ENCODE measurements around the gene RPL29. TPM values are rescaled to one million over a fixed set of nuclear protein-coding genes. Genes with fewer than 3 reads are reported as not detected.
"Not testable (repeated sequence)": the region's sequence is repeated elsewhere in the genome, so short reads cannot be mapped to it uniquely, and the experiment has no call there.

The RPL29 gene
- total RNA-seq, 1 donor from 2014 or later: 1,714 TPM

- H3K27ac Mint-ChIP-seq; H3K9me3 Mint-ChIP-seq; H3K4me3 Mint-ChIP-seq; DNase-seq; intact Hi-C loops (cut with micrococcal nuclease); H3K27me3 Mint-ChIP-seq: not testable (repeated sequence)
- Mint-ChIP-seq H3K4me1 (peaks cover 15% of the 10 kb centered on the region), H3K36me3 (ENCODE audit: low read depth) (peaks cover 43% of the 10 kb centered on the region)
These were observed 5.2 kb downstream of the RPL29 start for GRCh38 chr3:51990501-51990971.

- no peaks in the 10 kb centered on the region for H3K27me3 Mint-ChIP-seq
- DNase-seq: no peak
- H3K36me3 Mint-ChIP-seq (ENCODE audit: low read depth): peaks cover 23% of the 10 kb centered on the region
- H3K4me3 Mint-ChIP-seq: no peak overlapping the region
- no peaks in the 10 kb centered on the region for H3K9me3 Mint-ChIP-seq
- peaks cover 7% of the 10 kb centered on the region for H3K4me1 Mint-ChIP-seq
- intact Hi-C loops (cut with micrococcal nuclease): loop anchor here (10.0 kb wide), 1 partner anchor 286 kb away; the partner anchor contains the start of gene WDR82
- H3K27ac Mint-ChIP-seq: peak overlapping the region; percentile 52
These were observed 7.2 kb downstream of the RPL29 start for GRCh38 chr3:51988286-51989146.

- Mint-ChIP-seq H3K4me3 (no peak overlapping the region), H3K27me3 (no peaks in the 10 kb centered on the region), H3K27ac (no peak overlapping the region), H3K9me3 (no peaks in the 10 kb centered on the region), H3K4me1 (peaks cover 13% of the 10 kb centered on the region), H3K36me3 (ENCODE audit: low read depth) (peaks cover 20% of the 10 kb centered on the region)
- no peak for DNase-seq
- intact Hi-C loops (cut with micrococcal nuclease): loop anchor here (10.0 kb wide), 1 partner anchor 287 kb away; the partner anchor contains the start of gene WDR82
These were observed 8.1 kb downstream of the RPL29 start for GRCh38 chr3:51987568-51987967.

- intact Hi-C loops (cut with micrococcal nuclease): loop anchor here (10.0 kb wide), 1 partner anchor 289 kb away; the partner anchor contains the start of gene WDR82
- H3K27ac Mint-ChIP-seq: no peak overlapping the region
- peaks cover 7% of the 10 kb centered on the region for H3K36me3 Mint-ChIP-seq (ENCODE audit: low read depth)
- DNase-seq: no peak
- H3K9me3 Mint-ChIP-seq: no peaks in the 10 kb centered on the region
- peaks cover 17% of the 10 kb centered on the region for H3K4me1 Mint-ChIP-seq
- H3K4me3 Mint-ChIP-seq: no peak overlapping the region
- no peaks in the 10 kb centered on the region for H3K27me3 Mint-ChIP-seq
These were observed 9.4 kb downstream of the RPL29 start for GRCh38 chr3:51986010-51986947.

DNA sequence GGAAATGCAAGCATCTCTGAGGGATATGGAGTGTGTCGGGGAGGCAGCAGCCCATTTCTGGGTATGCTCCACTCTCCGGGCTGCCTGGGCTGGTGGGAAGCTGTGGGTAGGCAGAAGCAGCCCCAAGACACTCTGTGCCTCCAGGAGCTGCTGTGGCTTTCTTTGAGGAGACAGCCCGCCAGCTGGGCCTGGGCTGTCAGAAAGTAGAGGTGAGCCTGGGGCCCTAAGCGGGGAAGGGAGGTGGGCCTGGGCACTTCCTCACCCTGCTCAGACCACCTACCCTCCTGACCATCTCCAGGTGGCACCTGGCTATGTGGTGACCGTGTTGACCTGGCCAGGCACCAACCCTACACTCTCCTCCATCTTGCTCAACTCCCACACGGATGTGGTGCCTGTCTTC lies 10.6 kb downstream of the RPL29 start:
- Mint-ChIP-seq H3K4me1 (peaks cover 20% of the 10 kb centered on the region), H3K27me3 (no peaks in the 10 kb centered on the region), H3K4me3 (peak overlapping the region; percentile 59), H3K9me3 (no peaks in the 10 kb centered on the region), H3K27ac (peak overlapping the region; percentile 48), H3K36me3 (ENCODE audit: low read depth) (peaks cover 7% of the 10 kb centered on the region)
- no peak for DNase-seq
- intact Hi-C loops (cut with micrococcal nuclease): loop anchor here (10.0 kb wide), 1 partner anchor 290 kb away; the partner anchor contains the start of gene WDR82

- no peaks in the 10 kb centered on the region for H3K27me3 Mint-ChIP-seq
These were observed 11.4 kb downstream of the RPL29 start for GRCh38 chr3:51984269-51984647.

DNA sequence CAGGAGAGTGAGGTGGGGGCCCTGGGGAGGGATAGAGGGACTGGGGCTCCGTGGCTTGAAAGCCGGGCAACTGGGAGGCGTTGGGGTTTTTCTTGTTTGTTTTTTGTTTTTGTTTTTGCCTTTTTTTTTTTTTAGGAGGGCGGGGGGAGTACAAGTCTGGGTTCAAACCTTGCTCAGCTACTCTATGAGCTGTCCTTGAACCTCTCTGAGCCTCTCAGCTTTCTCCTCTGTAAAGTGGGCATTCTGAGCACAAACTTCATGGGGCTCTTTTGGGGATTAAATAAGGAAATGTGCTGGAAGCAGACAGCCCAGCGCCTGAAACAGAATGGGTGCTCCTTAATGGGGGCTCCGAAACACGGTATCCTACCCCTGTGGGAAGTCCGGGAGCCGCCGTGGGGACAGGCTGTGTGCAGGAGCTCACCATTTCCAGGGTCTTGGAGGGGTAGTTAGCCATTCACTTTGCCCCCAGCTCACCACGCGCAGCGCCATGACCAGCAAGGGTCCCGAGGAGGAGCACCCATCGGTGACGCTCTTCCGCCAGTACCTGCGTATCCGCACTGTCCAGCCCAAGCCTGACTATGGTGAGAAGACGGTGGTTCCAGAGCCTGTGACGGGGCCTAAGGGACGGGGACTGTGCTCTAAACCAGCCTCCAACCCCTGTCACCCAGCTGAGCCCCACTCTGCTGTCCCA lies 12.0 kb downstream of the RPL29 start:
- H3K4me1 Mint-ChIP-seq: peaks cover 20% of the 10 kb centered on the region
- DNase-seq: no peak
- H3K36me3 Mint-ChIP-seq (ENCODE audit: low read depth): peaks cover 7% of the 10 kb centered on the region
- no peaks in the 10 kb centered on the region for H3K9me3 Mint-ChIP-seq
- peak overlapping the region; percentile 96 for H3K27ac Mint-ChIP-seq
- peak overlapping the region; percentile 96 for H3K4me3 Mint-ChIP-seq
- no peaks in the 10 kb centered on the region for H3K27me3 Mint-ChIP-seq
- intact Hi-C loops (cut with micrococcal nuclease): loop anchor here (1.0 to 10.0 kb wide), 4 partner anchors 8 to 291 kb away; partner anchors contain the start of genes ABHD14A, PARP3, RPL29 and WDR82

More at GRCh38 chr3:51984269-51984647, 11.4 kb downstream of the RPL29 start:
- Mint-ChIP-seq H3K36me3 (ENCODE audit: low read depth) (peaks cover 7% of the 10 kb centered on the region), H3K4me3 (peak overlapping the region; percentile 96), H3K9me3 (no peaks in the 10 kb centered on the region), H3K27ac (peak overlapping the region; percentile 96), H3K4me1 (peaks cover 20% of the 10 kb centered on the region)
- intact Hi-C loops (cut with micrococcal nuclease): loop anchor here (10.0 kb wide), 1 partner anchor 291 kb away; the partner anchor contains the start of gene WDR82
- no peak for DNase-seq

DNA sequence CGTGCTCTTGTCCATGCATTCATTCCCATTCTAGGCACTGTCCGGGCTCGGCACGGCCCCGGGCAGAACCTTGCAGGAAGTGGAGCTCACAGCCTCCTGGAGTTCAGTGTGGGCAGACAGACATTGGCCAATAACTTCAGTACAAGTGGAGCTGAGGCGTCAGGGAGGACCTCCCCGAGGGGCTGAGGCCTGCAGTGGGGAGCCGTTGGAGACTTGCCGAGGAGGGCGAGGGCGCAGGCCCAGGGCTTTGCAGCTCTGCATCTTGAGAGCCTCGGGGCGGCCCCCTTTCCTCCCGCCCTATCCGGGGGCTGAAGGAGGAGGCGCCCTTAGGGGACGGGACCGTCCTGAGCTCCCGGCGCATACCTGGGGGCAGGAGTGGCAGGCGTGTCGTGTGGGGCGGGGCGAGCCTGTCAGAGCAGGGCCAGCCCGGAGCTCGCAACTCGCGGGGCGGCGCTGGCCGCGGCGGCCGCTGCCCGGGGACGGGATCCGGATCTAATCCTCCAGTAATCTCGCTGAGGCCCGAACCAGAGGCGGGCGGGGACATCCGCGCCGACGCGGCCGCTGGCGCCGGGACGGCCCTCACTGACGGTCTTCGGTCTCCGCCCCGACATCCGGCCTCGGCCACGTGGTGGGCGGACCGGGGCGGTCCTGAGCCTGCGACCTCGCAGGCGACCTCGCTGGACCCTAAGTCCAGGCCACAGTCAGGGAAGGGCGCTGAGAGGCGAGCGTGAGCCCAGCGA lies 12.7 kb downstream of the RPL29 start, which contains the start of gene ACY1:
Gene ACY1, plus strand, starts transcription at position 698 of the 740 bp plus-strand sequence. CDS start 530 bp downstream, outside the sequence.
- Mint-ChIP-seq H3K4me1 (peaks cover 20% of the 10 kb centered on the region), H3K27me3 (no peaks in the 10 kb centered on the region), H3K4me3 (peak within 1 kb of the TSS; percentile 96), H3K27ac (peak within 1 kb of the TSS; percentile 96), H3K9me3 (no peaks in the 10 kb centered on the region), H3K36me3 (ENCODE audit: low read depth) (peaks cover 7% of the 10 kb centered on the region)
- intact Hi-C loops (cut with micrococcal nuclease): loop anchor here (1.0 to 10.0 kb wide), 4 partner anchors 8 to 292 kb away; partner anchors contain the start of genes ABHD14A, PARP3, RPL29 and WDR82
- peak; percentile 95 for DNase-seq

GRCh38 chr3:51982352-51982837 lies 13.3 kb downstream of the RPL29 start:
- H3K4me1 Mint-ChIP-seq: peaks cover 21% of the 10 kb centered on the region
- intact Hi-C loops (cut with micrococcal nuclease): loop anchor here (10.0 kb wide), 1 partner anchor 292 kb away; the partner anchor contains the start of gene WDR82

GRCh38 chr3:51980253-51980652 lies 15.4 kb downstream of the RPL29 start:
- Mint-ChIP-seq H3K27ac (no peak overlapping the region), H3K9me3 (no peaks in the 10 kb centered on the region)

More at GRCh38 chr3:51982352-51982837, 13.3 kb downstream of the RPL29 start:
- Mint-ChIP-seq H3K27ac (peak overlapping the region; percentile 96), H3K36me3 (ENCODE audit: low read depth) (peaks cover 7% of the 10 kb centered on the region), H3K27me3 (no peaks in the 10 kb centered on the region), H3K9me3 (no peaks in the 10 kb centered on the region), H3K4me3 (peak overlapping the region; percentile 96)
- peak; percentile 78 for DNase-seq

DNA sequence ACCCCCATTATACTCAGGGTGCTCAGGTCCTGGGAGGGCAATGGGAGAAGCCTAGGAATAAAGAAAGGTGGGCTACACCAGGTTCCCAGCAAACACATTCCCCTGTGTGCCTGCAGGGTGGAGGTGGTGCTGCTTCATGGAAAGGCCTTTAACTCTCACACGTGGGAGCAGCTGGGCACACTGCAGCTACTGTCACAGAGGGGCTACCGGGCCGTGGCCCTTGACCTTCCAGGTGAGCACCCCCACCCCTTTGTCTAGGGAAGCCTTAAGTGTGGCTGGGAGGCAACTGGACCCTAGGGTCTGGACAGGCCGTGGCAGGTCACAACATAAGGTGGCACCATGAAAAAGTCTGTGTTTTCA lies 17.6 kb downstream of the RPL29 start:
- Mint-ChIP-seq H3K27me3 (no peaks in the 10 kb centered on the region), H3K4me3 (no peak overlapping the region), H3K4me1 (peaks cover 30% of the 10 kb centered on the region), H3K9me3 (no peaks in the 10 kb centered on the region), H3K27ac (no peak overlapping the region), H3K36me3 (ENCODE audit: low read depth) (peaks cover 5% of the 10 kb centered on the region)
- intact Hi-C loops (cut with micrococcal nuclease): no loop called here
- no peak for DNase-seq

More at GRCh38 chr3:51980253-51980652, 15.4 kb downstream of the RPL29 start:
- no peak for DNase-seq
- intact Hi-C loops (cut with micrococcal nuclease): loop anchor here (10.0 kb wide), 1 partner anchor 295 kb away; the partner anchor contains the start of gene WDR82
- peaks cover 30% of the 10 kb centered on the region for H3K4me1 Mint-ChIP-seq
- no peaks in the 10 kb centered on the region for H3K27me3 Mint-ChIP-seq
- no peak overlapping the region for H3K4me3 Mint-ChIP-seq
- peaks cover 7% of the 10 kb centered on the region for H3K36me3 Mint-ChIP-seq (ENCODE audit: low read depth)

Data from activated CD4-positive, alpha-beta T cell treated with anti-CD3 and anti-CD28 coated beads, Interleukin-2, amount 10 ng/mL, durations not matched to agents 24 days and 14 days (primary cell).